ENCODE results near the gene NPAT.

NPAT gene

DNA sequence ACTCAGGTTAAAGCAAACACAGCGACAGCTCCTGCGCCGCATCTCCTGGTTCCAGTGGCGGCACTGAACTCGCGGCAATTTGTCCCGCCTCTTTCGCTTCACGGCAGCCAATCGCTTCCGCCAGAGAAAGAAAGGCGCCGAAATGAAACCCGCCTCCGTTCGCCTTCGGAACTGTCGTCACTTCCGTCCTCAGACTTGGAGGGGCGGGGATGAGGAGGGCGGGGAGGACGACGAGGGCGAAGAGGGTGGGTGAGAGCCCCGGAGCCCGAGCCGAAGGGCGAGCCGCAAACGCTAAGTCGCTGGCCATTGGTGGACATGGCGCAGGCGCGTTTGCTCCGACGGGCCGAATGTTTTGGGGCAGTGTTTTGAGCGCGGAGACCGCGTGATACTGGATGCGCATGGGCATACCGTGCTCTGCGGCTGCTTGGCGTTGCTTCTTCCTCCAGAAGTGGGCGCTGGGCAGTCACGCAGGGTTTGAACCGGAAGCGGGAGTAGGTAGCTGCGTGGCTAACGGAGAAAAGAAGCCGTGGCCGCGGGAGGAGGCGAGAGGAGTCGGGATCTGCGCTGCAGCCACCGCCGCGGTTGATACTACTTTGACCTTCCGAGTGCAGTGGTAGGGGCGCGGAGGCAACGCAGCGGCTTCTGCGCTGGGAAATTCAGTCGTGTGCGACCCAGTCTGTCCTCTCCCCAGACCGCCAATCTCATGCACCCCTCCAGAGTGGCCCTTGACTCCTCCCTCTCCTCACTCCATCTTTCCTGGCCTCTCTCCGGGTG, at the start of gene NPAT, which contains the start of gene ATM:
TSS of gene NPAT (minus strand) at position 65 of the 774 bp plus-strand sequence. CDS start 102 bp downstream, outside the sequence.
TSS of gene ATM (plus strand) at position 494 of the 774 bp plus-strand sequence. CDS start 4,558 bp downstream, outside the sequence.
- DNase-seq, result peak; percentile 98

DNA sequence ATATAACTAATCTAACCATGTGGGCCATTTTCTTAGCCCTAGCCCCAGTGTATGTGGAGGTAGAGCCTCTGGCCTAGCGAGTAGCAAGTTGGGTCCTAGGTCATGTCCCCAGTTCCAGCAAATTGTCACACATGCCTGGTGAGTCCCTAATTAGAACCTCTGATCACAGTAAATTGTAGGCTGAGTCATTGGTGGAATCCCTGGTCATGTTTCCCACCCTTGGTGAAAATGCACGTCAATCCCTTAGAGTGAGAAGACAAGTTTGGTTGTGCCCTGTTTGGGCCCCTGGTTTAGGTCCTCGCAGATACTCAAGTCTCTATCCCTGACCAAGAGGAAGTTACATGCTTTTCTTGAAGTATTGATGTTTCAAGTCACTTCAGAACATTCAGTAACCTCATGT, 47.1 kb upstream of the NPAT start:
- DNase-seq, result no peak

DNA sequence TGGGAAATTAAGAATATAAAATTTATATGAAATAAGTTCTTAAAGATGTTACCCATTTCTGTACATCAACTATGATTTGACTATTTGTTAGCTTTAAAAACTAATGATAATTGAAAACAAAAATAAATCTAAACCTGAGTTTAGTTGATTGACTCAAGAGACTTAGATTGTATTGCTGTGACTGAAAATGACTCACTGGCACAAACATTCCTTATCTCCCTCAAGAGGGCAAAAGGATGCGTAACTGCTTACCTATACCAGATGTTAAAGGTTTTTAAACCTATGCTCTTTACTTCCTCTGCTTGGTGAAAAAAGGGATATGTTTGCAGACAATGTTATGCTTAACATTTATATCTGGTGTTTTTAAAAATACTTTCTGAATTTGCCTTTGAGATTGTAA, 30.7 kb upstream of the NPAT start:
- no peak for DNase-seq

- DNase-seq, result no peak
Measured at GRCh38 chr11:108246885-108247284, 24.4 kb upstream of the NPAT start.

GRCh38 chr11:108246308-108246707, 23.9 kb upstream of the NPAT start:
- no peak for DNase-seq

GRCh38 chr11:108242422-108242821, 20.0 kb upstream of the NPAT start:
- no peak for DNase-seq

- no peak for DNase-seq
Measured at GRCh38 chr11:108241330-108242037, 19.0 kb upstream of the NPAT start.

DNA sequence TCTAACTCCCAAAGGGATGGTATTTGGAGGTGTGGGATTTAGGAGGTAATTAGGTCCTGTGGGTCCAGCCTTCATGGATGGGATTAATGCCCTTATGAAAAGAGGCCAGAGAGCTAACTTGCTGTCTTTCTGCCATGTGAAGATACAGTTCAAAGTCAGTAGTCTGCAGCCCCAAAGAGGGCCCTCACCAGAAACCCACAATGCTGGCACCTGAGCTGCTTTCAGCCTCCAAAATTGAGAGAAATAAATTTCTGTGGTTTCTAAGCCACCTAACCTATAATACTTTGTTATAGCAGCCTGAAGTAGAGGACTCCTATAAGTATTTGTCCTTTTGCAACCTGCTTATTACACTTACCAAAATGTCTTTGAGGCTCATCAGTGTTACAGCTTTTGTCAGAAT, 16.6 kb upstream of the NPAT start:
- DNase-seq, result no peak

GRCh38 chr11:108237058-108237481, 14.6 kb upstream of the NPAT start:
- no peak for DNase-seq

- no peak for DNase-seq
Measured at GRCh38 chr11:108235633-108236032, 13.2 kb upstream of the NPAT start.

DNA sequence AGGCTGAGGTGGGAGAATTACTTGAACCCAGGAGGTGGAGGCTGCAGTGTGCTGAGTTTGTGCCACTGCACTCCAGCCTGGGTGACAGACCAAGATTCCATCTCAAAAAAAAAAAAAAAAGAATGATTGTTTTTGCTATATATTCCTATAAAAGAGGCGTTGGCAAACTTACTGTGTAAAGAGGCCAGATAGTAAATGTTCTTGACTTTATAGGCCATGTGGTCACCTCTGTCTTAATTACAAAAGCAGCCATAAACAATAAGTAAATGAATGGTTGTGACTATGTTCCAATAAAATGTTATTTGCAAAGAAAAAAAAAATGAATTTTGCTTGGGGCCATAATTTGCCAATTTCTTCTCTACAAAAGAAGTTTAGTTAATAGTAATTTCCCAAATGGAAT, 12.8 kb upstream of the NPAT start:
- DNase-seq, result no peak

DNA sequence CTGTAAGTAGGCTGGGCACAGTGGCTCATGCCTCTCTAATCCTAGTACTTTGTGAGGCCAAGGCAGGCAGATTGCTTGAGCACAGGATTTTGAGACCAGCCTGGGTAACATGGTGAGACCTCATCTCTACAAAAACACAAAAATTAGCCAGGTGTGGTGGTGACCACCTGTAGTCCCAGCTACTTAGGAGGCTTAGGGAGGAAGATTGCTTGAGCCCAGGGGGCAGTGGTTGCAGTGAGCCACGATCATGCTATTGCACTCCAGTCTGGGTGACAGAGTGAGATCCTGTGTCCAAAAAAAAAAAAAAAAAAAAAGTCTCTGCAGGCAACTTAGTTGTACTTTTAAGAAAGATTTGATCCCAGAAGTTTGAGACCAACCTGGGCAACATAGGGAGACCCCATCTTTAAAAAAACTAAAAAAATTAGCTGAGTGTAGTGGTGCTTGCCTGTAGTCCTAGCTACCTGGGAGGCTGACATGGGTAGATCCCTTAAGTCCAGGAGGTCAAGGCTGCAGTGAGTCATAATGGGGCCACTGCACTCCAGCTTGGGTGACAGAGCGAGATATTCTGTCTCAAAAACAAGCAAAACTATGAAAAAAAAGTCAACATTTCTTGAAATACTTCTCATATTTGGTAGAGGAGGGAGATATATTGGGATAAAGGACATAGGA, 11.0 kb upstream of the NPAT start:
- no peak for DNase-seq

GRCh38 chr11:108228251-108228650, 5.8 kb upstream of the NPAT start:
- no peak for DNase-seq

DNA sequence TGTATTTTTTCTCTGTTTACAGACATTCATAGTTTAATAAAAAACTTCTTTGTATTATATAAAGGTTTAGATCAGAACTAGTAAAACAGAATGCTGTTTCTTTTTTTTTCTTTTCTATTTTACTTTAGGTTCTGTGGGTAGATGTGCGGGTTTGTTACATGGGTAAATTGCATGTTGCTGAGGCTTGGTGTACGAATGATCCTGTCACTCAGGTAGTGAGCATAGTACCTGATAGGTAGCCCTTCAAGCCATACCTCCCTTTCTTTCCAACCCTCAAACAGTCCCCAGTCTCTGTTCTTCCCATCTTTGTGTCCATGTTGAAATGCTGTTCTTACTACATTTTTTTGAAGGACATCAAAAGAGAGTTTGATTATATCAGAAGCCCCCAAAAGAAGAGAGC, 3.6 kb upstream of the NPAT start:
- DNase-seq, result no peak

DNA sequence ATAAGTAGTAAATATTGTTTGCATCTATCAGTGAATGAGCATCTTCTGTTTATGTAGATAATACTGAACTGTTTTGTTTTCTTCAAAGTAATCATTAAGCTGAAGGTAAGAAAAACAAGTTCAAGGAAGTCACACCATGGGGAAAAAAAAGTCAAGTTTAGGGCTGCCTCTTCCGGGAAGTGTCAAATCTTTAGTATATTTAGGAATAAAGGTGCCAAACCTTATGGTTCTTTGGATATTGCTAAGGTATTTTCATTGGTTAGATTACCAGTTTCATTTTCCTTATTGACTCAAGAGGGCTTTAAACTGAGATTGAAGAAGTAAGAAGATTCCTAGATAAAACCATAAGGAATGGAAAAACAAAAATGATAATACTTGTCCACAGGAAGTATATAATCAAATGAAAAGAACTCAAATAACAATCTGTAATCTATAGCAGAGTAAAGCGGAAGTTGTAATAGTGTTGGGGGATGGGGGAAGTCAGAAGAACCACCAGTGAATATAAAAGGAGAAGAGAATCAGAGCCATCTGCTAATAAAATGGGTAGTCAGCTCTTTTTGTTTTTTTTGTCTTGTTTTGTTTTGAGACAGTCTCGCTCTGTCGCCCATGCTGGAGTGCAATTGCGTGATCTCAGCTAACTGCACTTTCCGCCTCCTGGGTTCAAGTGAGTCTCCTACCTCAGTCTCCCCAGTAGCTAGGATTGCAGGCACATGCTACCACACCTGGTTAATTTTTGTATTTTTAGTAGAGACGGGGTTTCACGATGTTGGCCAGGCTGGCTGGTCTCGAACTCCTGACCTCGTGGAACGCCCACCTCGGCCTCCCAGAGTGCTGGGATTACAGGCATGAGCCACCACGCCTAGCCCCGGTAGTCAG, 2.7 kb upstream of the NPAT start:
- no peak for DNase-seq

DNA sequence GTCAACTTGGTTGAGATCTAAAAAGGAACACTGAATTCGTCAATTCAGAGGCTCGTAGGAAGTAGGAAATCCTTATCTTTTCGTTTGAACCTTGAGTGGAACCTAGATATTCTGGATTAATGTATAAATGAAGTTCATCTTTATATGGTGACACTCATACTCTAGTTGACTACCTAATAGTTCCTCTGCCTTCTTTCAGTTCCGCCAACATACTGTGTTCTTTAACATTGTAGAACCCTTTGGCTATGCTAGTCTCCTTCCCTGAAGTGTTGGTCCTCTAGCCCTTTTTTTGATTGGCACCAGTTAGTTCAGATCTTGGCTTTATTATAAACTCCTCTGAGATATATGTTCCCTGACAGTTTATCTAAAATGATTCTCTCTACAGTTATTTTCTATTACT, 1.9 kb upstream of the NPAT start:
- no peak for DNase-seq

- DNase-seq, result peak; percentile 52
Measured at GRCh38 chr11:108223348-108224149, 1.1 kb upstream of the NPAT start.

DNA sequence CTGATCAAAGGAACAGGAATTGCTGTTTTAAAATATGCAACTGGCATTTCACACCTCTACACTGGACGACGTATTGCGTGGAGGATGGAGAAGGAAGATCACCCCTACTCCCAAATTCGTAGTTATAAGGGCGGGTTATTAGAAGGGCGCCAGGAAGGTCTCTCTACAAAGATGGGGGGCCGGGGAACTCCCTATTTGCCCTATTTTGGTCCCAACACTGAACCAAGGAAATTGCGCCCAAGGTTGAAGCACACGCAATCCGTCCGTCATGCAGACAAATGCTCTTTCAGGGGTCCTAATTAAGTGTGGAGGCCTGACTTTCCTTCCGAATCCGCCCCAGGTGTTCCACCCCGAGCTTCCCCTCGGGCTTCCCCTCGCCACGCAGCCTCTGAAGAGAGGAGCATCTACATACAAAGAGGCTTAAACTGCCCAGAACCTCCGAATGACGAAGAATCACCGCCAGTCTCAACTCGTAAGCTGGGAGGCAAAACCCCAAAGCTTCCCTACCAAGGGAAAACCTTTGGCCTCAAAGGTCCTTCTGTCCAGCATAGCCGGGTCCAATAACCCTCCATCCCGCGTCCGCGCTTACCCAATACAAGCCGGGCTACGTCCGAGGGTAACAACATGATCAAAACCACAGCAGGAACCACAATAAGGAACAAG, 396 bp downstream of the NPAT start:
- DNase-seq, result no peak

DNA sequence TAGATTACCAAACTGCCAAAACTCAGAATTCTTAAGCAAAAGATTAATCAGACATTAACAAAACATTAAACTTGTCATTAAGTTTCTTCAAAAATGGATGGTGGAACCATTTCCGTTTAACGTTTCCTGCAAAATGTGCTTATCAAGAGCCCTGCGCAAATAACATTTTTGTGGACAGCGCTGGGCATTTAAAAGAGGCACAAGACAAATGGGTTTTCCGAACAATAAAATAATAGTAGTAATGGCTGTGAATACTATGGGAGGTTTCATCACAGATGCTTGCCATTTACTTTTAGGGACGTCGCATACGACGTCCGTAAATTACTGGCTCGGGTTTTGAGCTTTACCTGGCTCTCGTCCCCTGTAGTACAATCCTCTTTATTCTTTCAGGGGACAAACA, 1.1 kb downstream of the NPAT start:
- DNase-seq, result no peak

DNA sequence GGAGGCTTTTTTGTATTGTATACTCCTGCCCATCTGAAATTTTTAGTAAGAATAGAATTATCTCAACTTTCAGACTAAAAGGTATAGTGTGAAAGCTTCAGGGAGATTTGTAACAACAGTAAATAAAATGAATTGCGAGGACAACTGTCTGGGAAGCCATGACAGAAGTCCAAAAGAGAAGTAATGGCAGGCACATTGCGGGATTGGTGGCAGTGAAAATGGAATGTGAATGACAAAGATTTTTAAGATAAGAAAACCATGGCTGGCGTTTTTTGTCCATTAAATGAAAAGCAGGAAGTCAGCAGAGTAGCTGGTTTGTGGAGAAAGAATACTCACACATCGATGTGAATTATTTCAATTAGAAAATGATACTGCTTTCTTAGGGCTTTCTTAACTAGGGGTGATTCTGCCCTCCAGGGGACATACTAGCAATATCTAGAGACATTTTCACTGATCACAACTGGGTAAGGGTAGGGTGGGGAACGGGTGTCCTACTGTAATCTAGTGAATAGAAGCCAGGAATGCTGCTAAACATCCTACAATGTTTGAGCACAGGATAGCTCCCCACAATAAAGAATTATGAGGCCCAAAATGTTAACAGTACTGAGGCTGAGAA, 1.6 kb downstream of the NPAT start:
- no peak for DNase-seq
